Esophagus (tissue), 2 donors: ENCODE measurements around the gene ASIC3. TPM values are rescaled to one million over a fixed set of nuclear protein-coding genes. Genes with fewer than 3 reads are reported as not detected.

ENCODE experiments used
- H3K27ac ChIP-seq, 2 donors: one replicate each; pipeline ENCODE4 v1.5.1; 2013; ENCODE audit warnings: low read depth in 2 of 2, mild to moderate bottlenecking in 2 of 2, inconsistent platforms in 1 of 2, low read length in 1 of 2, moderate library complexity in 1 of 2
- H3K27me3 ChIP-seq, 2 donors: one replicate each; pipeline ENCODE4 v1.6.1; 2013; ENCODE audit warnings: low read length in 2 of 2, control low read depth in 1 of 2, mild to moderate bottlenecking in 1 of 2; ENCODE audit not compliant: insufficient read depth in 2 of 2, control insufficient read depth in 1 of 2
- H3K36me3 ChIP-seq, 2 donors: one replicate each; pipeline ENCODE4 v1.6.1; 2013; ENCODE audit warnings: low read length in 1 of 2; ENCODE audit not compliant: control insufficient read depth in 2 of 2, insufficient read depth in 2 of 2
- H3K4me1 ChIP-seq, 2 donors: one replicate each; pipeline ENCODE4 v1.6.1; 2013; ENCODE audit warnings: low read length in 1 of 2; ENCODE audit not compliant: control insufficient read depth in 2 of 2, insufficient read depth in 2 of 2
- H3K4me3 ChIP-seq, 2 donors: one replicate each; pipeline ENCODE4 v1.5.1; 2013; ENCODE audit warnings: low read length in 2 of 2, mild to moderate bottlenecking in 2 of 2, low read depth in 1 of 2, moderate library complexity in 1 of 2
- H3K9me3 ChIP-seq, 2 donors: one replicate each; pipeline ENCODE4 v1.6.1; 2013; ENCODE audit warnings: mild to moderate bottlenecking in 2 of 2, low read depth in 1 of 2, low read length in 1 of 2, moderate library complexity in 1 of 2; ENCODE audit not compliant: control insufficient read depth in 2 of 2, insufficient read depth in 1 of 2
- WGBS, 2 donors: extraction: QIAGEN DNeasy Blood & Tissue Kit; methylation state at CpG; one replicate each; pipeline ENCODE4 v1.1.7; 2013; 5-methylcytosine and 5-hydroxymethylcytosine counted together
- polyA plus RNA-seq, 2 donors: library from polyadenylated mRNA; stranded (reverse); fragments of 200-250 nt; gene quantifications; one replicate each; pipeline ENCODE4 v1.2.3, GENCODE V29; 2013
- donor health status: healthy with polysubstance abuse.
- donor health status: Bipolar disorder and iron deficiency.

ASIC3 gene
- polyA plus RNA-seq, 2 donors, result 1.1 to 4.2 TPM

DNA sequence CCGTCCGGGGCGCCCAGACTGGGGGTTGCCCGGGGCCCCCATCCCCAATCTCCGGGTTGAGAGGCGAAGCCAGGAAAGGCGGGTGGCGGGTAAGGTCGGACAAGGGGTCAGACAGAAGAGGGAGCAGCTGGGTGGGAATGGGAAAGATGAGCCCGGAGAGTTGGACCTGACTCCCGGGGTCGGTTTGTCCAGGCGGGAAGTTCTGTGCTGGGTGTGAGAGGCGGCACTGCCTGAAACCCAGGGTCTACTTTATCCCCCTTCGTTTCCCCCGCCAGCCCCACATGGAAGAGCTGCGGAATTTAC, 11.7 kb downstream of the ASIC3 start:
- Histone ChIP-seq H3K4me1 (peaks cover 16 to 30% of the 10 kb centered on the region in 2 donors), H3K27ac (peak overlapping the region in 1 of 2 donors; percentile 99), H3K9me3 (no peaks in the 10 kb centered on the region), H3K4me3 (peak overlapping the region; percentile 77 to 84), H3K27me3 (no peaks in the 10 kb centered on the region), H3K36me3 (peaks cover 0 to 13% of the 10 kb centered on the region in 2 donors)
- 2% methylated on average over 17 of the region's 17 CpGs for WGBS, 2 donors

DNA sequence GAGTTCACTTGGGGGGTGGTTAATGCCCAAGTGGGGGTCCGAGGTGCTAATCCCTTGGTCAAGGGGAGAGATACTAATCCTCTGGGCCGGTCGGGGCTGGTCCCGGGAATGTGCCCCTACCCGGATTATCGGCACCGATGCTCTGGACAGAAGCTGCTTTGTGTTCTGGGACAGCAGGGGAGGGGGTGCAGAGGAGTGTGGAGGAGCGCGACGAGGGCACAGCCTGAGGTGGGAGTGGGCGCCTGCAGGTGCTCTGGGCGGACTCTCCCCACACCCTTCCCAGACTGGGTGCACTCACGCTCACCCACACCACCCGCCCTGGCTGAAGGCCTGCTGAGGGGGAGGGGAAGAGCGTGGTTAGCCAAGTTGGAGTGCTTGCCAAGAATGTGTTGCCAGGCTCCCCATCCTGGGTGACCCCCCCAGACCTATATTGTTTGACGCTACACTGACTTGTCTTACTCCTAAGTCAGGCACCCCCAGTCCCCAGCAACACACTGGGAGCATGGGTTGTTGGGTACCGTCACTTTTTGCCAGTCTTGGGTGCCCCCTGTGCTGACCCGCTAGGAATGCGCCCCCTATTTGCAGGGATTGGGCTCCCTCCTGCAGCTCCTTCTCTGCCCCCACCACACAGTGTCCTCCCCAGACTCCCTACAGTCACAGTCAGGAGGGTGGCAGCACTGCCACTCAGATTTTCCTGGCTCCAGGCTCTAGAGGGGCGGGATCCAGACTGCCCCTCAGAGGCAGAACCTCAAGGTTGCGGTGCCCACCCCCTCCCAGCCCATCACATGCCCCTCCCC, 12.3 kb downstream of the ASIC3 start:
- Histone ChIP-seq H3K36me3 (peaks cover 0 to 18% of the 10 kb centered on the region in 2 donors), H3K27me3 (no peaks in the 10 kb centered on the region), H3K4me1 (peaks cover 16 to 30% of the 10 kb centered on the region in 2 donors), H3K27ac (peak overlapping the region; percentile 17 to 43), H3K4me3 (peak overlapping the region; percentile 77 to 84), H3K9me3 (no peaks in the 10 kb centered on the region)
- WGBS, 2 donors, result 9% methylated on average over 20 to 21 of the region's 21 CpGs

DNA sequence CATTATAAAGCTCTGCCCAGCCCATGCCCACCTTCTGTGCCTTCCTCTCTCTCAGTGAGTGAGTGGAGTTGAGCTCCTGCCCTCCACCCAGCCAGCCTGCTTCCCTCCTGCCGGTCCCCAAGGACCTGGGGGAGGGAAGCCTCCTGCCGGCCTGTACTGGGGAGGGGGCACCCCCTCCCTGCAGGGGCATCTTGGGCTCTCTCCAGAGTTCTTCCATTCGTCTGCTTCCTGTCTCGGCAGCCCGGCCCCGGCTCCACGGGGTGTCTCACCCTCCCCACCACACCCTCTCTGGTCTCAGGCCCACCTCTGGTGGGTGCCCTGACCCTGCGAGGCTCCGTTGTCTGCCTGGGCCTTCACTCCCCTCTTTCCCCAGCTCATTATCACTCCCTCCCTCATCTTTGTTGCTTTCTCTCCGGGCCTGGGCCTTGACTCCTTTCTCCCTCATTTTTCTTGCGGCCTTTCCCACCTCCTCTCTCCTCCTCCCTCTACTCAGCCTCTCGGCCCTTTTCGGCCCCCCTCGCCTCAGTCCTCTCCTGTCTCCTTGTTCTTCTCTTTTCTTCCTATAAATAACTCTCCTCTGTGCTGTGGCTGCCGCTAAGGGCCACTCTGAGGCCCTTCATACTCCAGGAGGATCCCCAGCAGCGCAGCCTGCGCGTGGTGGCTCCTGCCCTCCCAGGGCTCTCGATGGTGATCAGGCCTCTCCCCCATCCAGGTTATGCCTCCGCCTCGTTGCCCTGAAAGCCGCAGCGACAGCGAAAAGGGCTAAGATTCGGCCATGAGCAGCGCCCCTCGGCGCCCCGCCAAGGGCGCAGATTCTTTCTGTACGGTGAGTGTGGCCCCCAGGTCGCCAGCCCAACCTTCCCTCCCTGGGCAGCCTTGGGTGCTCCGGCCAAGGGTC, 13.1 kb downstream of the ASIC3 start:
- H3K4me3 ChIP-seq, result no peak overlapping the region
- peaks cover 16 to 30% of the 10 kb centered on the region in 2 donors for H3K4me1 ChIP-seq
- H3K36me3 ChIP-seq, result peaks cover 0 to 25% of the 10 kb centered on the region in 2 donors
- H3K27ac ChIP-seq, result peak overlapping the region in 1 of 2 donors; percentile 17
- WGBS, 2 donors, result 63 to 68% methylated on average over 31 to 33 of the region's 33 CpGs
- no peaks in the 10 kb centered on the region for H3K27me3 ChIP-seq
- no peaks in the 10 kb centered on the region for H3K9me3 ChIP-seq

DNA sequence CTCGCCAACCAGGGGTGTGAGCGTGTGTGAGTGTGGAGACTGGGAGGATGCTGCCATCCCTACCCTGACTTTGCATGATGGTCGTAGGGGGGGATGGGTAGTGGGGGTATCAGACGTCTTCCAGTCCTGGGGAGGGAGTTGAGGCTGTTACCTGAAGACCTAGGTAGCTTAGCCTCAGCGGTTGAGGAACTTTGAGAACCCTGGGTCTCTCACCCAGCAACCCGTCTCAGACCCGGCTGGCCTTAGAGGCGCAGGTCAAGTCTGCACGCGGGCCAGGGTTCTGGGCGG, 13.7 kb downstream of the ASIC3 start:
- no peaks in the 10 kb centered on the region for H3K27me3 ChIP-seq
- peaks cover 0 to 30% of the 10 kb centered on the region in 2 donors for H3K36me3 ChIP-seq
- WGBS, 2 donors, result 59 to 80% methylated on average over 8 to 11 of the region's 11 CpGs
- no peaks in the 10 kb centered on the region for H3K9me3 ChIP-seq
- no peak overlapping the region for H3K4me3 ChIP-seq
- peaks cover 12 to 28% of the 10 kb centered on the region in 2 donors for H3K4me1 ChIP-seq
- no peak overlapping the region for H3K27ac ChIP-seq

DNA sequence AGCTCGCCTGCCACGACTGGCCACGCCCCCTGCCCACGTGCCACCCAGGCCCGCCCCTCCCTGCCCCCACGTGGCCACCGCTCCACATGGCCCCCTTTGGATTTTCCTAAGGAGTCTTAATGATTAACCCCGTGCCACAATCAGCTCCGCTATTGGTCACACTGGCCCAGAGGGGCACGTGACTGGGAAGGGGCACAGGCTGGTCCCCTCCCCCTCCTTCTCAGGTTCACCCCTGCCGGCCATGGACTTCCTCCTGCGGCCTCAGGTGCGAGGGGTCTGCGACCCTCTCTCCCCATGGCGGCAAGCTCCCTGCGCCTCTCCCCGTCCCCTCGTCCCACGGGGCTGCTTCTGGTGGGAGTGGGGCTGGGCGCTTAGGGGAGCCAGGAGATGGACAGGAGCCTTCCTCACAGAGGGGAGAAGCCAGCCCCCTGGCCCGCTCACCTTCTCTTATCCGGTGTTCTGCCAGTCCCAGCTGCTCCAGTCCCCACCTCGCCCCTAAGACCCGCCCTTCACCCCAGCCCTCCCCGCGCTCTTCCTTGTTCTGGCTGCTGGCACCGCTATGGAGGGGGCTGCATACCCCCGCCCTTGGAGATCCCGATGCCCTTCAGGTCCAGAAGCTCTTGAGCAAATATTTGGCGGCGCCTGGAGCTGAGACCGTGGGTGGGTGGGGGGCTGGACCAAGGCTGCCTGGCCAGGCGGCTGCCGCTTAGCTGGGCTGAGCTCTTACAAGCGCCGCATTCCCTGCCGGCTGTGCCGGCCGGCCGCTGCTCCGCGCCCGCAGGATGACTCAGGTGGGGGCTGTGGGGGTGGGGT, 14.3 kb downstream of the ASIC3 start:
- Histone ChIP-seq H3K4me1 (peaks cover 11 to 27% of the 10 kb centered on the region in 2 donors), H3K27me3 (no peaks in the 10 kb centered on the region), H3K9me3 (no peaks in the 10 kb centered on the region), H3K4me3 (no peak overlapping the region), H3K27ac (peak overlapping the region; percentile 68 to 72), H3K36me3 (peaks cover 2 to 35% of the 10 kb centered on the region in 2 donors)
- 37 to 53% methylated on average over 38 to 43 of the region's 43 CpGs for WGBS, 2 donors

DNA sequence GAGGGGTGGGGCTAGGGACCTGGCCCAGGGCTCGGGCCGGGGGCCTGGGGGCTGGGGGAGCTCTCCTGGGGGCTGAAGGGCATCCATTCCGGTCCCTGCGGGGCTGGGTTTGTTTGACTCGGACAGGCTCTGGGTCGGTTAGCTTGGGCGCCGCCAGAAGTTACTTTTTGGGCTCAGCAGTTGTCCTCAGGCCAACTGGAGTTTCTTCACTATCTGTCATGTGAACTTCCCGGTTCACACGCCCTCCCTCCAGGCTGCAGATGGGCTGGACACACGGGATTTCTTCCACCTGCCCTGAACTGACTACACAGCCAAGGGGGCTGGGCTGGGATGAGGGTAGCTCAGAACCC, 14.9 kb downstream of the ASIC3 start:
- H3K4me1 ChIP-seq, result peaks cover 11 to 27% of the 10 kb centered on the region in 2 donors
- H3K27ac ChIP-seq, result peak overlapping the region; percentile 68 to 72
- H3K9me3 ChIP-seq, result no peaks in the 10 kb centered on the region
- H3K27me3 ChIP-seq, result no peaks in the 10 kb centered on the region
- H3K4me3 ChIP-seq, result no peak overlapping the region
- H3K36me3 ChIP-seq, result peaks cover 3 to 39% of the 10 kb centered on the region in 2 donors
- 34 to 36% methylated on average over 11 of the region's 11 CpGs for WGBS, 2 donors

DNA sequence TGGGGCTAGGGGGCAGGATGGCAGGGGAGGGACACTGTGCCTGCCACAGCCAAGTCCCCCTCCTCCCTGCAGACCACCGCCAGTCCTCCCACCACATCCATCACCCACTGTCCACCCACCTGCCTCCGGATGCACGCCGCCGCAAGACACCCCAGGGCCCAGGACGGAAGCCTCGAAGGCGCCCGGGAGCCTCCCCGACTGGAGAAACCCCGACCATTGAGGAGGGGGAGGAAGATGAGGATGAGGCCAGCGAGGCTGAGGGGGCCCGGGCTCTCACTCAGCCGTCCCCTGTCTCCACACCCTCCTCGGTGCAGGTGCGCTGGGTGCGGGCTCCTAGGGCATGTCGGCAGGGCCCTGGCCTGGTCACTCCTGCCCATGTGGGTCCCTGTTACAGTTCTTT, 16.1 kb downstream of the ASIC3 start:
- Histone ChIP-seq H3K4me1 (peaks cover 11 to 25% of the 10 kb centered on the region in 2 donors), H3K27me3 (no peaks in the 10 kb centered on the region), H3K4me3 (no peak overlapping the region), H3K27ac (no peak overlapping the region), H3K36me3 (peaks cover 3 to 41% of the 10 kb centered on the region in 2 donors), H3K9me3 (no peaks in the 10 kb centered on the region)
- WGBS, 2 donors, result 94 to 98% methylated on average over 18 of the region's 18 CpGs

DNA sequence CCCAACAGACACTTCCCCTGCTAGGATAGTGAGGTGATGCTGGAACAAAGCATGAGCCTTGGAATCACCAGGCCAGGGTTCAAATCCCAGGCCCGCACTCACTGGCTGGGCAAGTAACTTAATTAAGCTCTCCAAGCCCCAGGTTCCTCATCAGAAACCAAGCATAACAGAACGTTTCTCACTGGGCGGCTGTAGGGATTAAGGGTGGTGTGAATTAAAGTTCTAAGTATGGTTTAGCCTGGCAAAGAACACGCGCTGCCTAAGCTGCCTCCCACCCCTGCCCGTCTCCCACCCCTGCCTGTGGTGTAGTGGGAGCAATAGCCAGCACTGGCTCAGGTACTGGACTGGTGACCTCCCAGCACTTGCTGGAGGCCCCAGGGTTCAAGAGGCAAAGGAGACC, 16.7 kb downstream of the ASIC3 start:
- Histone ChIP-seq H3K9me3 (no peaks in the 10 kb centered on the region), H3K27me3 (no peaks in the 10 kb centered on the region), H3K4me1 (peaks cover 11 to 25% of the 10 kb centered on the region in 2 donors), H3K27ac (no peak overlapping the region), H3K4me3 (no peak overlapping the region), H3K36me3 (peaks cover 3 to 46% of the 10 kb centered on the region in 2 donors)
- 87 to 88% methylated on average over 6 of the region's 6 CpGs for WGBS, 2 donors

DNA sequence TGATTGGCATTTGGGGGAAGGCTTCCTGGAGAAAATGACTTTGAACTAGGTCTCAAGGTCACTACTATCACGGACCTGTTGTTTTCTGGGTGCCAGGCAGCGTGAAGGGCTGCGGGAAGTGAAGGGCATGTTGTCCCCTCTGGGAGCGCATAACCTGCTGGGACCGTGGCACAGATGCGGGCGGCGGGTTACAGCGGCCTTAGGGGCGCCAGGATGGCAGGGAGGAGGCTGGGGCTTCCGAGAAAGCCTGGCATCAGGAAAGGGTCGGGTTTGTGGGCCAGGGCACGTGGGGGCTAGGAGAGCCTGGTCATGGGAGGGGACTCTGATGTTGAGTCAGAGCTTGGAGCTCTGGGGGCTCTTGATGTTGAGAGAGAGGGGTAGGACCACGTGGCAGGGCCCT, 17.2 kb downstream of the ASIC3 start:
- peaks cover 11 to 21% of the 10 kb centered on the region in 2 donors for H3K4me1 ChIP-seq
- H3K27me3 ChIP-seq, result no peaks in the 10 kb centered on the region
- no peak overlapping the region for H3K27ac ChIP-seq
- H3K36me3 ChIP-seq, result peaks cover 3 to 52% of the 10 kb centered on the region in 2 donors
- no peak overlapping the region for H3K4me3 ChIP-seq
- WGBS, 2 donors, result 80 to 88% methylated on average over 14 of the region's 14 CpGs
- no peaks in the 10 kb centered on the region for H3K9me3 ChIP-seq
